Tibial artery (tissue), 4 donors: ENCODE results near the gene ANTXRL.
"Not testable (repeated sequence)": the region's sequence is repeated elsewhere in the genome, so short reads cannot be mapped to it uniquely, and the experiment has no call there.

Experiments used
- DNase-seq, 2 donors: peaks; one replicate each; pipeline ENCODE4 v3.0.0-alpha.2; 2019
- H3K27ac ChIP-seq, 2 donors: fragments of 200-600 bp; sonication (generic) in 1 of 2; 1 replicate in 1 of 2; 2 replicates in 1 of 2; pipeline ENCODE4 v1.5.1; 2018 to 2019; ENCODE audit warnings: mild to moderate bottlenecking in 1 of 2
- H3K27me3 ChIP-seq, 2 donors: fragments of 200-600 bp; sonication (generic) in 1 of 2; one replicate each; pipeline versions ENCODE4 v1.5.1 to v1.6.0; 2016 to 2019
- H3K36me3 ChIP-seq, 3 donors: fragments of 200-600 bp; sonication (generic) in 2 of 3; one replicate each; pipeline ENCODE4 v1.5.1; 2016 to 2019; ENCODE audit warnings: mild to moderate bottlenecking in 2 of 3
- H3K4me1 ChIP-seq, 4 donors: fragments of 200-600 bp; sonication (generic) in 2 of 4; 1 replicate in 3 of 4; 2 replicates in 1 of 4; pipeline ENCODE4 v1.5.1; 2016 to 2019
- H3K4me3 ChIP-seq, 2 donors: fragments of 200-600 bp; sonication (generic) in 1 of 2; 1 replicate in 1 of 2; 2 replicates in 1 of 2; pipeline ENCODE4 v1.5.1; 2018 to 2019; ENCODE audit warnings: mild to moderate bottlenecking in 2 of 2
- H3K9me3 ChIP-seq, 3 donors: fragments of 200-600 bp; sonication (generic) in 1 of 3; one replicate each; pipeline ENCODE4 v1.5.1; 2016 to 2019
- CTCF ChIP-seq, 2 experiments: fragments of 200-600 bp in 1 of 2; fragments of 450-650 bp in 1 of 2; IDR thresholded peaks; one replicate each; pipeline ENCODE4 v1.5.1; 2017 to 2019; ENCODE audit warnings: antibody characterized with exemption in 2 of 2, mild to moderate bottlenecking in 1 of 2, moderate library complexity in 1 of 2
- intact Hi-C: fragments of 100-400 bp; cut with DNase I; formaldehyde crosslinking; loops from one replicate; pipeline ENCODE4 v1.15.0; 2023; ENCODE audit warnings: low total_unique reads

ANTXRL gene

DNA sequence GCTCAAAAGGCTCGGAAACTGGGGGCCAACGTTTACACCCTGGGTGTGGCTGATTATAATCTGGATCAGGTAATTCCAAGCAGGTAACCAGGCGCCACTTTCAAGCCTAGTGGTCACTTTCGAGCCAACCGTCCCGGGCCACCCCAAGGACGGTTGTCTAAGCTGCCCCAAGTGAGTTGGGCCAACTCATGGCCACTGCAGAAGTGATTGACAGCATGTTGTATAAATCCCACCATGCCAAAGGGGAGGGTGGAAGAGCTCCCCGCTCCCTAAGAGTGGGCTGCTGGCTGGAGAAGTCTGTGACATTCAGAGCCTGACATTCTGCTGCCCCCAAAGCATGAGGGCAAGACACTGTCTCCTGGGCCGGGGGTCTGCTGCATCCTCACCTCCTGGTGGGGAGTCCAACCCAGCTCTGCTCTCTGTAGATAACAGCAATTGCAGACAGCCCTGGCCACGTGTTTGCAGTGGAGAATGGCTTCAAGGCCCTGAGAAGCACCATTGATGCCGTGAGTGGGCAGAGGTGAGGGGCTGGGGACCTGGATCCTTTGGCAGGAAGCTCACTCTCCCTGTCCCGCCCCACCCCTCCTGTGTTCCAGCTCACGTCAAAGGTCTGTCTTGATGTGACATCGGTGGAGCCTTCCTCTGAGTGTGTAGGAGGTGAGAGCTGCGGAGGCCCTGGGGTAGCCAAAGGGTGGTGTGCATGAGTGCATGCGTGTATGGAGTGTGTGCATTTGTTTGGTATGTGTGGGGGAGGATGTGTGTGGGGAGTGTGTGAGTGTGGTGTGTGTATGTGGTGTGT is 10.8 kb downstream of the ANTXRL start:
- no peaks in the 10 kb centered on the region for H3K36me3 ChIP-seq
- TF ChIP-seq CTCF (IDR thresholded peaks at IDR 0.05), result no peak

DNA sequence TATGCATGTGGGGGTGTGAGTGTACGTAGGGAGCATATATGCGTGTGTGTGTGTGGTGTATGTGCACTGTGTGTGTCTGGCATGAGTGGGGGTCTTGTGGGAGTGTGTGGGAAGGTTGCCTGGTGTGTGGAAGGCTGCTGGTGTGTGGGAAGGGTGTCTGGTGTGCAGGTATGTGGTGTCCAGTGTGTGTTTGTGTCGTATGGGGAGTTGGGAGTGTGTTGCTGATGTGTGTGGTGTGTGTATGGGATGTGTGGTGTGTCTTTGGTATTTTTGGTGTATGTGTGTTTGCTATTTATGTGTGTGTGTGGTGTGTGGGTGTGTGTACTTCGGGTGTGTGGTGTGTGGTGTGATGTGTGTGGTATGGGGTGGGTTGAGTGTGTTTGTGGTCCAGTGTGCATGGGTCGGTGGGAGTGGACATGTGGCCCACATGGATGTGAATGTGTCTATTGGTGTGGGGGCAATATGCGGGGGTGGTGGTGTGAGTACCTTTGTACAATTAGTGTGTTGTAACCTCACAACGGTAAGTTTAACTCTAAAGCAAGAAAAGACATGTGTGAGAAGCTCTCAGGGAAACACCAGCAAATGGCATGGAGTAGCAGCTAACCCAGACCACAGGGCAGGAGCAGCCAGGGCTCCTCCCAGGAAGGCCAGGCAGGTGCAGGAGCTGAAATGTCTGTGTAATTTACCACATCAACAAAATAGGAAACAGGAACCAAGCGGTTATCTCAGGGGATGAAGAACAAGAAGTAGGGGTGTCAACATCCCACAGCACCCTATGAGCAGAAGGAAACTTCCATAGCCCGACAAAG is 11.9 kb downstream of the ANTXRL start:
- Histone ChIP-seq H3K4me1 (no peaks in the 10 kb centered on the region), H3K4me3 (no peak overlapping the region), H3K36me3 (no peaks in the 10 kb centered on the region), H3K9me3 (no peaks in the 10 kb centered on the region), H3K27ac (no peak overlapping the region), H3K27me3 (peaks cover 0 to 7% of the 10 kb centered on the region in 2 donors)
- no peak for DNase-seq
- intact Hi-C loops, result no loop called here
- no peak for TF ChIP-seq CTCF (IDR thresholded peaks at IDR 0.05)

More for the DNA sequence above, 10.8 kb downstream of the ANTXRL start:
- H3K4me3 ChIP-seq, result no peak overlapping the region
- H3K4me1 ChIP-seq, result peaks cover 0 to 8% (median 0%) of the 10 kb centered on the region in 4 donors
- no peak overlapping the region for H3K27ac ChIP-seq
- no peaks in the 10 kb centered on the region for H3K9me3 ChIP-seq
- intact Hi-C loops, result no loop called here
- H3K27me3 ChIP-seq, result peaks cover 0 to 7% of the 10 kb centered on the region in 2 donors
- DNase-seq, result peak in 1 of 2 donors; percentile 23

DNA sequence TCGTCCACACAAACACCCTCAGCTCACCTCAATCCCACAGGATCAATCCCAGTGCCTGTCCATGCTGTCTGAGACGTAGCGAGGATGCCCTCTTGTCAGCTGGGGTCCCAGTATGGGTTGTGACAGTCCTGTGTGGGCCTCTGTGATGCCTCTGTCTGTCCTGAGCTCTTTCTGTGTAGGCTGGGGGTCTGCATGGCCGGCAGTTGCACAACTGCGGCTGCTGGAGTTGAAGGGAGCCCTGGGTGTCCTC is 12.4 kb downstream of the ANTXRL start:
- no peak for TF ChIP-seq CTCF (IDR thresholded peaks at IDR 0.05)
- DNase-seq, result no peak
- H3K27ac ChIP-seq, result no peak overlapping the region

DNA sequence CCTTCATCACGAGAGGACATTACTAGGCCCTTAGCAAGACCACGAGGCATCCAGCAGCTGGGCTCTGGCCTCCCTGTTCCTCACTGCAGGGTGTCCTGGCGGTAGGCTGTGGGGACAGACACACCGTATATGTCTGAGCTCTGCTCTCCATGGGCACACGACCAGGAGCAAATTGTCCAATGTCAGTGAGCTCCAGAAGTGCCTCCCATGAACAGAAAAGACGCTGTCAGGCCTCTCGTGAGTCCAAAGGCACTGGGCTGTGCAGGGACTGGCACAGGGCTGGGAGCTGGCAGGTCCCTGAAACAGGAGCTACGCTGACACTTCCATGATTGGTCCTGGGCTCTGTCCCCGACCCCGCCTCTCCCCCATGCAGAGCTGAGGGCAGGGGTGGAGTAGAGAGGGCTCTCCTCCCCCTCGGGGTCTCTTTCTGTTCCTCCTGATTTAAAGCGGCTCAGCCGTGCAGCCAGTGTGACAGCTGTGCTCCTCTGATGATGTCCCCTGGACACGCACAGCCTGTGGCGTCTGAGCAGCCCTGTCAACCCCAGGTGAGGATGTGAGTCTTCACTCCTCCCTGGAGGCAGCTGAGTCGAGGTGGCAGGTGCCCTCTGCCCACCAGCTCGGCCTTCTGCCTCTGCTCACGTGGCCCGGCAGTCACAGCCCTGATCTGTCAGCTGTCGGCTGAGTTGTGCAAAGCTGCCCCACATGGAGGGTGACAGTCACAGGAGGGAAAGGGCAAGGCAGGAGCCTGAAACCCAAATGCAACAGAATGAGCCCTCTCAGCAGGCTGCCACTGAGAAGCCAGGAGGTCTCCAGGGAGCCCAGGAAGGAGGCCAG is 13.0 kb downstream of the ANTXRL start:
- peaks cover 0 to 7% of the 10 kb centered on the region in 2 donors for H3K27me3 ChIP-seq
- H3K36me3 ChIP-seq, result no peaks in the 10 kb centered on the region
- H3K27ac ChIP-seq, result no peak overlapping the region
- H3K9me3 ChIP-seq, result no peaks in the 10 kb centered on the region
- H3K4me1 ChIP-seq, result peaks cover 0 to 4% (median 1%) of the 10 kb centered on the region in 4 donors
- no peak overlapping the region for H3K4me3 ChIP-seq
- intact Hi-C loops, result no loop called here
- DNase-seq, result no peak
- TF ChIP-seq CTCF (IDR thresholded peaks at IDR 0.05), result no peak

More for the DNA sequence above, 12.4 kb downstream of the ANTXRL start:
- no peaks in the 10 kb centered on the region for H3K4me1 ChIP-seq
- intact Hi-C loops, result no loop called here
- H3K4me3 ChIP-seq, result no peak overlapping the region
- H3K9me3 ChIP-seq, result no peaks in the 10 kb centered on the region
- H3K27me3 ChIP-seq, result peaks cover 0 to 7% of the 10 kb centered on the region in 2 donors
- no peaks in the 10 kb centered on the region for H3K36me3 ChIP-seq

DNA sequence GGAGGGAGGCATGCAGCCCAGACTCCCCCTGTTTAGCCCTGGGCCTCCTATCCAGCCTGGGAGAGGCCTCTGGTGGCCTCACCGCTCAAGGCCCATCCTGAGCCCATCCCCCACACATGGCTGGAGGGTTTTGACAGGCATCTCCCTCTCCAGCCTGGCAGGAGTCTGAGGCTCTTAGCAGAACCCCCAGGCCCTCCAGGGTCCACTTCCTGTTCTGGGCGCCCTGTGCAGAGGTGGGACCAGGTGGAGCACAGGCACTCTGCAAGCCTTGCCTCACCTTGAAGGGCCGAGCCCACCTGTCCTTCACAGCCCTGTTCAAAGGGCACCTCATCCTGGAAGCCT is 13.5 kb downstream of the ANTXRL start:
- peak in 1 of 2 donors; percentile 59 for DNase-seq
- H3K4me3 ChIP-seq, H3K27ac ChIP-seq, H3K36me3 ChIP-seq, H3K27me3 ChIP-seq, H3K9me3 ChIP-seq, intact Hi-C loops, H3K4me1 ChIP-seq: not testable (repeated sequence)
